ENCODE measurements around the gene ECE1. TPM values are rescaled to one million over a fixed set of nuclear protein-coding genes. Genes with fewer than 3 reads are reported as not detected.

ECE1 gene
- total RNA-seq, 1 donor from 2014 or later, result 209 TPM

- CTCF ChIA-PET, result interaction anchor here (1.0 kb wide), 1 partner anchor 145 kb away, joined by 3 read pairs; no protein-coding TSS in a partner anchor
- H3K27ac Mint-ChIP-seq, result no peak overlapping the region
- DNase-seq (no peak), ATAC-seq (ENCODE audit: low read depth) (no peak)
- no peaks in the 10 kb centered on the region for H3K4me1 Mint-ChIP-seq
- TF ChIP-seq CTCF (IDR thresholded peaks at IDR 0.05), result no peak
- POLR2A ChIA-PET, result interaction anchor here (1.0 kb wide), 1 partner anchor 23 kb away, joined by 9 read pairs; no protein-coding TSS in a partner anchor
- no peaks in the 10 kb centered on the region for H3K27me3 Mint-ChIP-seq
- H3K4me3 Mint-ChIP-seq, result no peak overlapping the region
- peaks cover 81% of the 10 kb centered on the region for H3K36me3 Mint-ChIP-seq (ENCODE audit: low read depth)
- intact Hi-C loops (cut with micrococcal nuclease), result no loop called here
- no peaks in the 10 kb centered on the region for H3K9me3 Mint-ChIP-seq
Observed at GRCh38 chr1:21225065-21225464, 65.2 kb downstream of the ECE1 start.

DNA sequence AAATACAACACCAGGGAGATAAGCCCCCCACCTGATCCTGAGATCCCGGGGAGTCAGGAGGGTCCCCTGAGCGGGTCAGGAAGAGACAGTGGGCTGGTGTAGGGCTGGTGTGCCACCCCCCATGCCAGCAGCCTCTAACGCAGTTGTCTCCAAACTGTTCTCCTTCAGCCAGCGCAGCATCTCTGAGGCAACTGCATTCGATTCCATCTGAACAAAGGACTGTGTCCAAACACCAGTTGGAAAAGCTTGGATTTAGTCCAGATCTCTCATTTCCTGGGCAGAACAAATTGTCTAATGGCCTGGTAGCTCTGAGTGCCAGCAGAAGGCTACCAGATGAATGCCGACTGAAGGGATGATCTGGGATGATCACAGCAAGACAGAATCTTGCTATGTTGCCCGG lies 69.4 kb downstream of the ECE1 start:
- Mint-ChIP-seq H3K36me3 (ENCODE audit: low read depth) (peaks cover 79% of the 10 kb centered on the region), H3K9me3 (no peaks in the 10 kb centered on the region)
- ATAC-seq (ENCODE audit: low read depth), result no peak

DNA sequence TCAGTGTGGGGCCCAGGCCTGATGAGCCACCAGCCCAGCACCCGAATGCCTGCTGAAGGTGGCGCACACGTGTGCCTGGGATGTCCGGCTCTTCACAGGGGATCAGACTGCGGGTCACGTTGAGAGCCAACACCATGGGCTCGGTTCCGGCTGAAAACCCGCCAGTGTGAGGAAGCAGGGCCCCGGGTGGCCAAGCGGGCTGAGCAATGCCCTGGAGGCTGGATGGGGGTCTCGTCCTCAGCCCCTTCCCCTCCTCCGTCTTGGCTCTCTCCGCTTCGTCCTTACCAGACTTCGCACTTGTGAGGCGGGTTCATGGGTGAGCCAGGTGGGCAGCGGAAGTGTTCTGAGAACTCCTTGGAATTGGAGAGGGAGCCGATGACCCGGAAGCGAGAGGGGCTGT lies 70.6 kb downstream of the ECE1 start:
- intact Hi-C loops (cut with micrococcal nuclease), result no loop called here
- CTCF ChIA-PET, result interaction anchor here (0.6 to 5.0 kb wide), 2 partner anchors 16 to 150 kb away, joined by 3 to 46 read pairs; no protein-coding TSS in a partner anchor

More for the DNA sequence above, 69.4 kb downstream of the ECE1 start:
- intact Hi-C loops (cut with micrococcal nuclease), result no loop called here
- TF ChIP-seq CTCF (IDR thresholded peaks at IDR 0.05), result no peak
- POLR2A ChIA-PET, result no interaction called here
- no peak overlapping the region for H3K4me3 Mint-ChIP-seq
- DNase-seq, result no peak
- no peaks in the 10 kb centered on the region for H3K27me3 Mint-ChIP-seq
- CTCF ChIA-PET, result no interaction called here
- H3K4me1 Mint-ChIP-seq, result peaks cover 4% of the 10 kb centered on the region
- H3K27ac Mint-ChIP-seq, result no peak overlapping the region

GRCh38 chr1:21217812-21218596 lies 72.3 kb downstream of the ECE1 start:
- H3K9me3 Mint-ChIP-seq, result no peaks in the 10 kb centered on the region
- no peak overlapping the region for H3K27ac Mint-ChIP-seq
- ATAC-seq (ENCODE audit: low read depth) (peak; percentile 30), DNase-seq (peak; percentile 27)
- peaks cover 62% of the 10 kb centered on the region for H3K36me3 Mint-ChIP-seq (ENCODE audit: low read depth)
- ChIA-PET POLR2A (no interaction called here), CTCF (interaction anchor here (0.7 to 5.0 kb wide), 7 partner anchors 11 to 291 kb away, joined by 3 to 46 read pairs (median 4); partner anchors contain the start of gene ALPL)
- H3K4me1 Mint-ChIP-seq, result peaks cover 4% of the 10 kb centered on the region
- TF ChIP-seq CTCF (IDR thresholded peaks at IDR 0.05), result no peak
- intact Hi-C loops (cut with micrococcal nuclease), result loop anchor here (1.0 kb wide), 1 partner anchor 150 kb away; no protein-coding TSS in a partner anchor
- H3K4me3 Mint-ChIP-seq, result no peak overlapping the region
- H3K27me3 Mint-ChIP-seq, result no peaks in the 10 kb centered on the region

More for the DNA sequence above, 70.6 kb downstream of the ECE1 start:
- POLR2A ChIA-PET, result no interaction called here
- DNase-seq (no peak), ATAC-seq (ENCODE audit: low read depth) (no peak)
- peaks cover 76% of the 10 kb centered on the region for H3K36me3 Mint-ChIP-seq (ENCODE audit: low read depth)
- H3K27me3 Mint-ChIP-seq, result no peaks in the 10 kb centered on the region
- no peak for TF ChIP-seq CTCF (IDR thresholded peaks at IDR 0.05)
- no peaks in the 10 kb centered on the region for H3K9me3 Mint-ChIP-seq
- H3K4me1 Mint-ChIP-seq, result peaks cover 4% of the 10 kb centered on the region
- no peak overlapping the region for H3K4me3 Mint-ChIP-seq
- H3K27ac Mint-ChIP-seq, result no peak overlapping the region
